HEK293 (cell line): ENCODE measurements around the gene TDO2.

Experiments used
- INSM2 ChIP-seq: fragments of 450-650 bp; formaldehyde crosslinking; IDR thresholded peaks from 2 replicates; pipeline ENCODE4 v1.5.1; 2016; ENCODE audit warnings: missing biosample characterization, missing genetic modification characterization
- TRIM28 ChIP-seq: IDR thresholded peaks from 2 replicates; pipeline ENCODE4 v1.6.1; 2011; ENCODE audit warnings: low read length, control low read depth, borderline replicate concordance

- TF ChIP-seq INSM2 (tag by site-specific recombination) (no peak), TRIM28 (no peak)
Observed at GRCh38 chr4:155941820-155942219, 38.3 kb downstream of the TDO2 start.
